WERI-Rb-1 (cell line): ENCODE results near the gene RHOH.
"Not testable (repeated sequence)": the region's sequence is repeated elsewhere in the genome, so short reads cannot be mapped to it uniquely, and the experiment has no call there.

ENCODE experiments used
- DNase-seq: peaks from one replicate; pipeline ENCODE4 v3.0.0-alpha.2; 2020
- H3K27ac ChIP-seq: fragments of 250-450 bp; sonication (Bioruptor Pico); 2 replicates; pipeline ENCODE4 v1.5.1; 2020; ENCODE audit warnings: mild to moderate bottlenecking, moderate library complexity
- H3K27me3 ChIP-seq: fragments of 250-450 bp; sonication (Bioruptor Pico); 2 replicates; pipeline ENCODE4 v1.5.1; 2021; ENCODE audit warnings: mild to moderate bottlenecking, low read depth, moderate library complexity; ENCODE audit not compliant: insufficient read depth, severe bottlenecking
- H3K36me3 ChIP-seq: fragments of 250-450 bp; sonication (Bioruptor Pico); 2 replicates; pipeline ENCODE4 v1.5.1; 2020; ENCODE audit warnings: mild to moderate bottlenecking, moderate library complexity
- H3K4me3 ChIP-seq: 2 replicates; pipeline ENCODE4 v1.5.1; 2011; ENCODE audit warnings: low read depth, mild to moderate bottlenecking, control low read depth, low read length
- H3K9me3 ChIP-seq: fragments of 250-450 bp; sonication (Bioruptor Pico); 2 replicates; pipeline ENCODE4 v1.5.1; 2021; ENCODE audit warnings: mild to moderate bottlenecking, moderate library complexity; ENCODE audit not compliant: severe bottlenecking
- TF ChIP-seq, protein P1 (sequence below): IDR thresholded peaks from 2 replicates; pipeline ENCODE4 v1.5.1; 2011; ENCODE audit warnings: low read depth, mild to moderate bottlenecking, control low read depth, inconsistent platforms, low read length

The RHOH gene

DNA sequence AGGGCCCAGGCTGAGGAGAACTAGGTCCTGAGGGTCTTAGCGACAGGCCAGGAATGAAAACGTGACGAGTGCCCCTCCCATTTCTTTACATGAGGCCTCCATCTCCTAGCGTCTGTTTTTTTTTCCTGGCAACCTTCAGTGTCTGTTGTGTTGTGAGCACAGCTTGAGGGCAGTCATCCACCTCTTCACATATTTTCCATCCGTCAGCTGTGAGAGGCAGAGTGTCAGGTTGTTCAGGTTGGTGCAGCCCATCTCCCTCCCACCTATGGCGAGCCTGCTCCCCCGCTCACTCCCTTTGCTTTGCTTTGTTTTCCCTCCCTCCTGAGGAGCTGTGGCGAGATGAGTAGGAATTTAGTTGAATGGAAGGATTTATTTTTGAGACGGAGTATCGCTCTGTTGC lies 86.6 kb downstream of the RHOH start:
- DNase-seq: no peak
- no peak overlapping the region for H3K4me3 ChIP-seq
- H3K27ac ChIP-seq: no peak overlapping the region
- H3K9me3 ChIP-seq: no peaks in the 10 kb centered on the region
- H3K36me3 ChIP-seq: no peaks in the 10 kb centered on the region
- TF ChIP-seq, protein P1, sequence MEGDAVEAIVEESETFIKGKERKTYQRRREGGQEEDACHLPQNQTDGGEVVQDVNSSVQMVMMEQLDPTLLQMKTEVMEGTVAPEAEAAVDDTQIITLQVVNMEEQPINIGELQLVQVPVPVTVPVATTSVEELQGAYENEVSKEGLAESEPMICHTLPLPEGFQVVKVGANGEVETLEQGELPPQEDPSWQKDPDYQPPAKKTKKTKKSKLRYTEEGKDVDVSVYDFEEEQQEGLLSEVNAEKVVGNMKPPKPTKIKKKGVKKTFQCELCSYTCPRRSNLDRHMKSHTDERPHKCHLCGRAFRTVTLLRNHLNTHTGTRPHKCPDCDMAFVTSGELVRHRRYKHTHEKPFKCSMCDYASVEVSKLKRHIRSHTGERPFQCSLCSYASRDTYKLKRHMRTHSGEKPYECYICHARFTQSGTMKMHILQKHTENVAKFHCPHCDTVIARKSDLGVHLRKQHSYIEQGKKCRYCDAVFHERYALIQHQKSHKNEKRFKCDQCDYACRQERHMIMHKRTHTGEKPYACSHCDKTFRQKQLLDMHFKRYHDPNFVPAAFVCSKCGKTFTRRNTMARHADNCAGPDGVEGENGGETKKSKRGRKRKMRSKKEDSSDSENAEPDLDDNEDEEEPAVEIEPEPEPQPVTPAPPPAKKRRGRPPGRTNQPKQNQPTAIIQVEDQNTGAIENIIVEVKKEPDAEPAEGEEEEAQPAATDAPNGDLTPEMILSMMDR: no peak
- no peaks in the 10 kb centered on the region for H3K27me3 ChIP-seq

GRCh38 chr4:40283968-40284367 lies 87.1 kb downstream of the RHOH start:
- no peak for DNase-seq
- TF ChIP-seq, protein P1: no peak
- Histone ChIP-seq H3K9me3 (no peaks in the 10 kb centered on the region), H3K36me3 (no peaks in the 10 kb centered on the region), H3K27me3 (no peaks in the 10 kb centered on the region), H3K4me3 (no peak overlapping the region), H3K27ac (no peak overlapping the region)

DNA sequence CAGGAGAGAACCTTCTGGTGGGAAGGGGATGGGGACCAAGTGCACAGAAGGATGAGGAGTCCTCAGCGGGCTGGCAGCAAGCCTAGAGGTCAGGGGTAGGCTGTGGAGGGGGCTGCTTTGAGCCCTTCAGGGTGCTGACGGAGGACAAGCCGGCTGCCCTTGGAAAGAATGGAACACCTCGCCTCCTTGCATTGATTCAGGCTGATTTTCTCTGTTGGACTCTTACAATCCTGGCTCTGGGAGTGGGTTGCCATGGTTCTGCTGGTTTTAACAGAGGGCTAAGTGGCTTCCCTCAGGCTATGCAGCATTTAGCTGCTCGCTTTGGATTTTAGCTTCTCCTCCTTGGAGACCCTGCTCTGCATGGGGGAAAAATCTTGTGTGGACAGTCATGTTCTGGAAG lies 88.9 kb downstream of the RHOH start:
- Histone ChIP-seq H3K27ac (no peak overlapping the region), H3K27me3 (no peaks in the 10 kb centered on the region), H3K36me3 (no peaks in the 10 kb centered on the region), H3K9me3 (no peaks in the 10 kb centered on the region), H3K4me3 (no peak overlapping the region)
- no peak for DNase-seq
- TF ChIP-seq, protein P1: no peak

DNA sequence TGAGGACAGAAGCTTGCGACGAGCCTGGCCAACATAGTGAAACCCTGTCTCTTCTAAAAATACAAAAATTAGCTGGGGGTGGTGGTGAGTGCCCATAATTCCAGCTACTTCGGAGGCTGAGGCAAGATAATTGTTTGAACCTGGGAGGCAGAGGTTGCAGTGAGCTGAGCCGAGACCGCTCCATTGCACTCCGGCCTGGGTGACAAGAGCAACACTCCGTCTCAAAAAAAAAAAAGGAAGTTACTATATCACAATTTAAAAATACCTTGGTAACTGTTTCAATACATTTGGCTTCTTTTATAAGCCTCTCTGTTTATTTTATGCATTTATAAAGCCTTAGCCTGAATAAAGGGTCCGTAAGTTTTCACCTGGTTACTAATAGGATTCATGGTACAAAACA lies 91.7 kb downstream of the RHOH start:
- Histone ChIP-seq H3K36me3 (no peaks in the 10 kb centered on the region), H3K27me3 (no peaks in the 10 kb centered on the region), H3K4me3 (no peak overlapping the region), H3K27ac (no peak overlapping the region), H3K9me3 (no peaks in the 10 kb centered on the region)
- TF ChIP-seq, protein P1: no peak
- no peak for DNase-seq

DNA sequence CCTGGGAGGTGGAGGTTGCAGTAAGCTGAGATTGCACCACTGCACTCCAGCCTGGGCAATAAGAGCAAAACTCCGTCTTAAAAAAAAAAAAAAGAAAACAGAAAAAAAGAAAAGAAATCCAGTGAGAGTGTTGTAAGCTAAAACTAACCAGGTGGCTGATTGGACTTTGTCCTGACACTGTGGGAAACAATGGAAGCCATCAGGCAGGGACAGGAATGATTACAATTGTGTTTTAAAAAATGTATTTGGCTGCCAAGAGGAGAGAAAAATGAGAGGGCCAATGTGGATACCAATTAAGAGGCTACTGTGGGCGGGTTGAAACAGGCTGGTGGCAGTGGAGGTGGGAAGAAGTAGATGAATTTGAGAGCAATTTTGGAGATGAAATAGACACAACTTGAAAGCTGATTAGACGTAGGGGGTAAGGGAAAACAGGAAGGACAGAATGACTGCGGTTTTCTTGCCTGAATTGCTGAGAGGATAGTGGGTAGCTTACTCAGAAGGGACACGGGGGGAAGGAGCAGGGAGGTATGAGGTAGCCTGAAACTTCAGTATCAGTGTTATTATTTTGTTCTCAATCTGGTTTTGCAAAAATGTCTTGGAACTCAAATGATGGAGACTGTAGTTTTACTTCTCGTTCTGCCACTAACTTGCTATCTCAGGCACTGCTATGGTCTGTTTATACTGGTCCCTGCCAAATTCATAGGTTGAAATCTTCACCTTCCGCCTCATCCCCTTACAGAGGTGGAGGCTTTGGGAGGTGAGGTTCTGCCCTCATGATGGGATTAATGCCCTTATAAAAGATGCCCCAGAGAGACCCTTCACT lies 92.7 kb downstream of the RHOH start:
- TF ChIP-seq, protein P1: no peak
- Histone ChIP-seq H3K27ac (no peak overlapping the region), H3K9me3 (no peaks in the 10 kb centered on the region), H3K36me3 (no peaks in the 10 kb centered on the region), H3K27me3 (no peaks in the 10 kb centered on the region), H3K4me3 (no peak overlapping the region)
- no peak for DNase-seq

DNA sequence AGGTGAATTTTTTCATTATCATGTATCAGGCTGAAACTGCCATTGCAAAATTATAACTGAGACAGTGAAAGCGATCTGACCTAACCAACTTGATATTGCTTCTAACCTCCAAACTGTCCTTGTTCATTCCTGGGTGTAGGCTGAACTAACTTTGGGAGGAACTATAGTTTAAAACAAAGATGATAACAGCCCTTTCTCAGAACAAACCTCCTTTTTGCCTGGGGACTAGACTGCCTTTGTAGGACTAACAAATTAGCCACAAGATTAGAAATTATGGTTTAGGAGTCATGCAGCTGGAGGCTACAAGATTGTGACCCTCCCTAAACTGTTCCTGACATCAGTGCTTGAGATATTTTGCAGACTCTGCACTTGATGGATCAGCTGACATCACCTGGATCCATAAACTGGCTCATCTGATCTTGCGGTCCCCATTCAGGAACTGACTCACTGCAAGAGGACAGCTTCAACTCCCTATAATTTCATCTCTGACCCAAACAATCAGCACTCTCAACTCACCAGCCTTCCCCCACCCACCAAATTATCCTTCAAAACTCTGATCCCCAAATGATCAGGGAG lies 93.9 kb downstream of the RHOH start:
- not testable (repeated sequence) for H3K27ac ChIP-seq, H3K27me3 ChIP-seq, H3K4me3 ChIP-seq, H3K9me3 ChIP-seq, H3K36me3 ChIP-seq, DNase-seq
